HCT116 (cell line): ENCODE data around the gene MARCHF6. TPM values are rescaled to one million over a fixed set of nuclear protein-coding genes. Genes with fewer than 3 reads are reported as not detected.

Experiments
- ATAC-seq: fragments of 200-7000 bp; cut with Tn5 transposase; 2 replicates; pipeline ENCODE4 v1.9.1; 2020; ENCODE audit warnings: mild to moderate bottlenecking, moderate library complexity
- BruUV-seq: library from RNA; stranded (reverse); fragments of 400-500 nt; replicated peaks from 2 replicates; lab custom pipeline; 2021; lab: Mats Ljungman, UMichigan
- CTCF ChIA-PET: fragments of 300-600 bp; sonication (Branson Sonifier 250); formaldehyde crosslinking; loops from one replicate; lab custom pipeline; 2021; ENCODE audit warnings: antibody characterized with exemption; lab: Charles Lee
- POLR2A ChIA-PET: fragments of 300-600, 350-600 bp; sonication (Branson Sonifier 250); formaldehyde crosslinking; loops from one replicate; lab custom pipeline; 2021; ENCODE audit warnings: antibody characterized with exemption; lab: Charles Lee
- RAD21 ChIA-PET, 2 experiments: fragments of 300-600 bp; sonication (Branson Sonifier 250); formaldehyde crosslinking; loops; one replicate each; lab custom pipeline; 2023; ENCODE audit warnings: low total read pairs in 2 of 2; ENCODE audit not compliant: uncharacterized antibody in 2 of 2, unreplicated experiment in 2 of 2, low non-redundant PET in 1 of 2; lab: Charles Lee
- DNase-seq: peaks from one replicate; pipeline ENCODE4 v3.0.0-alpha.2; 2010; ENCODE audit warnings: low read depth, low spot score
- H2AFZ ChIP-seq: fragments of 200-600 bp; shearing (Covaris generic), sonication (generic); 2 replicates; pipeline ENCODE4 v1.6.1; 2017; ENCODE audit warnings: low read depth, mixed run types, mixed read lengths, antibody characterized with exemption, low read length; ENCODE audit not compliant: poor library complexity, severe bottlenecking
- H3K27ac ChIP-seq: 2 replicates; pipeline ENCODE4 v1.5.1; 2012; ENCODE audit warnings: low read depth, low read length
- H3K27me3 ChIP-seq: fragments of 200-600 bp; sonication (generic); 2 replicates; pipeline ENCODE4 v1.6.1; 2016; ENCODE audit warnings: mixed run types, low read length, mixed read lengths; ENCODE audit not compliant: insufficient read depth
- H3K36me3 ChIP-seq, 2 experiments: fragments of 200-500 bp in 1 of 2; fragments of 200-600 bp in 1 of 2; sonication (Bioruptor generic) in 1 of 2; sonication (generic) in 1 of 2; 2 replicates each; pipeline versions ENCODE4 v1.5.1 to v1.6.1; 2014 to 2016; ENCODE audit warnings: low read length in 2 of 2, inconsistent platforms in 1 of 2, mixed read lengths in 1 of 2, mixed run types in 1 of 2; ENCODE audit not compliant: insufficient read depth in 2 of 2, control insufficient read depth in 1 of 2
- H3K4me1 ChIP-seq, 2 experiments: fragments of 200-600 bp in 1 of 2; sonication (generic) in 1 of 2; 2 replicates each; pipeline versions ENCODE4 v1.5.1 to v1.6.1; 2012 to 2017; ENCODE audit warnings: low read length in 2 of 2, inconsistent platforms in 1 of 2, mild to moderate bottlenecking in 1 of 2, mixed read lengths in 1 of 2, mixed run types in 1 of 2, moderate library complexity in 1 of 2; ENCODE audit not compliant: insufficient read depth in 2 of 2, control insufficient read depth in 1 of 2
- H3K4me2 ChIP-seq: fragments of 200-600 bp; sonication (generic); 2 replicates; pipeline ENCODE4 v1.6.1; 2017; ENCODE audit warnings: mixed run types, low read length, mixed read lengths
- H3K4me3 ChIP-seq, 2 experiments: fragments of 200-600 bp in 1 of 2; sonication (generic) in 1 of 2; replicated peaks in 1 of 2; 2 replicates each; pipeline ENCODE4 v1.5.1; 2011 to 2016; ENCODE audit warnings: low read length in 2 of 2, control low read depth in 1 of 2, low read depth in 1 of 2, mild to moderate bottlenecking in 1 of 2, mixed read lengths in 1 of 2, mixed run types in 1 of 2
- H3K79me2 ChIP-seq: fragments of 200-600 bp; sonication (generic); 2 replicates; pipeline ENCODE4 v1.6.1; 2017; ENCODE audit warnings: mild to moderate bottlenecking, mixed run types, low read length, moderate library complexity, mixed read lengths; ENCODE audit not compliant: insufficient read depth
- H3K9ac ChIP-seq: fragments of 200-600 bp; sonication (generic); 2 replicates; pipeline ENCODE4 v1.6.1; 2016; ENCODE audit warnings: low read length, mixed read lengths
- H3K9me2 ChIP-seq: fragments of 200-600 bp; sonication (generic), shearing (Covaris generic); 2 replicates; pipeline ENCODE4 v1.6.1; 2017; ENCODE audit warnings: mixed run types, mild to moderate bottlenecking, moderate library complexity; ENCODE audit not compliant: insufficient read depth
- H3K9me3 ChIP-seq, 2 experiments: fragments of 200-500 bp in 1 of 2; fragments of 200-600 bp in 1 of 2; sonication (Bioruptor generic) in 1 of 2; sonication (generic) in 1 of 2; 2 replicates each; pipeline ENCODE4 v1.6.1; 2014 to 2017; ENCODE audit warnings: low read length in 2 of 2, mixed read lengths in 2 of 2, inconsistent platforms in 1 of 2, low read depth in 1 of 2, mild to moderate bottlenecking in 1 of 2, mixed run types in 1 of 2, moderate library complexity in 1 of 2; ENCODE audit not compliant: control insufficient read depth in 1 of 2, insufficient read depth in 1 of 2
- H4K20me1 ChIP-seq: fragments of 200-600 bp; sonication (generic), shearing (Covaris generic); 2 replicates; pipeline ENCODE4 v1.6.1; 2017; ENCODE audit warnings: mixed run types, mild to moderate bottlenecking, moderate library complexity; ENCODE audit not compliant: insufficient read depth
- CTCF ChIP-seq, 3 experiments: fragments of 200-600 bp in 1 of 3; sonication (generic) in 1 of 3; IDR thresholded peaks in 2 of 3; conservative IDR thresholded peaks in 1 of 3; 2 replicates each; pipeline ENCODE4 v1.5.1; 2012 to 2017; ENCODE audit warnings: low read depth in 2 of 3, low read length in 2 of 3, antibody characterized with exemption in 1 of 3, borderline replicate concordance in 1 of 3, control low read depth in 1 of 3, mild to moderate bottlenecking in 1 of 3, mixed read lengths in 1 of 3, mixed run types in 1 of 3, moderate library complexity in 1 of 3; ENCODE audit not compliant: insufficient read depth in 1 of 3
- MAX ChIP-seq: IDR thresholded peaks from 2 replicates; pipeline ENCODE4 v1.6.1; 2012
- POLR2A ChIP-seq: IDR thresholded peaks from 2 replicates; pipeline ENCODE4 v1.7.0; 2011; ENCODE audit warnings: borderline replicate concordance; ENCODE audit not compliant: insufficient read depth, insufficient read length; ENCODE audit errors: extremely low read depth
- REST ChIP-seq: IDR thresholded peaks from 2 replicates; pipeline ENCODE4 v1.6.1; 2012; ENCODE audit warnings: low read depth
- SIN3A ChIP-seq: IDR thresholded peaks from 2 replicates; pipeline ENCODE4 v1.6.1; 2012; ENCODE audit warnings: low read depth
- TCF7L2 ChIP-seq: IDR thresholded peaks from 2 replicates; pipeline ENCODE4 v1.7.0; 2011; ENCODE audit warnings: borderline replicate concordance, inconsistent platforms; ENCODE audit not compliant: insufficient read depth, insufficient read length; ENCODE audit errors: extremely low read depth
- intact Hi-C: fragments of 100-400 bp; cut with micrococcal nuclease; formaldehyde crosslinking; loops from 2 replicates; pipeline ENCODE4 v1.10.0; 2022
- total RNA-seq: library from RNA; stranded (reverse); gene quantifications from one replicate; pipeline ENCODE4 v1.2.1, GENCODE V29; 2021; ENCODE audit not compliant: unreplicated experiment

MARCHF6 gene
- total RNA-seq, 1 experiment from 2014 or later, result 144 TPM

GRCh38 chr5:10360686-10361085 lies 7.2 kb downstream of the MARCHF6 start:
- H3K4me3 ChIP-seq, result no peak overlapping the region
- ATAC-seq (no peak), DNase-seq (no peak)
- ChIA-PET CTCF (no interaction called here), POLR2A (no interaction called here), RAD21 (no interaction called here)
- H3K27ac ChIP-seq, result no peak overlapping the region
- no peaks in the 10 kb centered on the region; a peak in 1 of 4 replicates for H3K36me3 ChIP-seq
- no peaks in the 10 kb centered on the region for H3K27me3 ChIP-seq
- peaks cover 3 to 10% of the 10 kb centered on the region in 2 experiments; a peak in 3 of 4 replicates for H3K4me1 ChIP-seq
- TF ChIP-seq POLR2A, result no peak
- no peak for TF ChIP-seq TCF7L2
- no peak for TF ChIP-seq SIN3A
- TF ChIP-seq MAX, result no peak
- H4K20me1 ChIP-seq, result peaks cover 18% of the 10 kb centered on the region
- no peak overlapping the region for H3K9ac ChIP-seq
- no TSS peak for BruUV-seq
- H3K9me2 ChIP-seq, result no peaks in the 10 kb centered on the region
- H3K4me2 ChIP-seq, result no peak overlapping the region
- H2AFZ ChIP-seq, result no peak overlapping the region
- intact Hi-C loops, result no loop called here
- H3K79me2 ChIP-seq, result peaks cover 100% of the 10 kb centered on the region
- H3K9me3 ChIP-seq, result no peaks in the 10 kb centered on the region

- Histone ChIP-seq H3K27me3 (no peaks in the 10 kb centered on the region), H3K79me2 (peaks cover 100% of the 10 kb centered on the region), H2AFZ (no peak overlapping the region), H3K9ac (no peak overlapping the region), H3K4me1 (peaks cover 8 to 20% of the 10 kb centered on the region in 2 experiments), H4K20me1 (peaks cover 32% of the 10 kb centered on the region), H3K4me3 (no peak overlapping the region), H3K27ac (no peak overlapping the region), H3K4me2 (no peak overlapping the region), H3K9me3 (no peaks in the 10 kb centered on the region)
- intact Hi-C loops, result loop anchor here (1.0 kb wide), 1 partner anchor 79 kb away; no protein-coding TSS in a partner anchor
- ChIA-PET RAD21 (interaction anchor here (1.0 kb wide), 2 partner anchors 78 to 80 kb away, joined by 3 to 4 read pairs; no protein-coding TSS in a partner anchor), CTCF (interaction anchor here (0.9 to 2.2 kb wide), 9 partner anchors 10 to 80 kb away, joined by 3 to 41 read pairs (median 4); partner anchors contain the start of gene MARCHF6)
- ATAC-seq, result no peak
- TF ChIP-seq CTCF (IDR thresholded peaks at IDR 0.05 in 2 of 3, conservative IDR thresholded peaks at IDR 0.05 in 1 of 3; ENCODE audit: borderline replicate concordance in 1 of 3, insufficient read depth in 1 of 3, low read depth in 2 of 3, low read length in 2 of 3) (no peak), REST (no peak)
- TF ChIP-seq, all 23 proteins: peak for 0
- H3K9me2 ChIP-seq, result no peaks in the 10 kb centered on the region
- no peak for DNase-seq
- H3K36me3 ChIP-seq, result no peaks in the 10 kb centered on the region; a peak in 1 of 4 replicates
- no TSS peak for BruUV-seq
- POLR2A ChIA-PET, result interaction anchor here (1.0 to 1.1 kb wide), 2 partner anchors 10 to 14 kb away, joined by 3 to 4 read pairs; partner anchors contain the start of gene MARCHF6
Observed at GRCh38 chr5:10363519-10364185, 10.2 kb downstream of the MARCHF6 start.
